Mesenteric fat pad (tissue), 1 donor: ENCODE data around the gene CT45A9. TPM values are rescaled to one million over a fixed set of nuclear protein-coding genes. Genes with fewer than 3 reads are reported as not detected.
"Not testable (repeated sequence)": the region's sequence is repeated elsewhere in the genome, so short reads cannot be mapped to it uniquely, and the experiment has no call there.

ENCODE experiments used
- DNase-seq: peaks from one replicate; pipeline ENCODE4 v3.0.0-alpha.2; 2020; ENCODE audit warnings: low spot score
- long read RNA-seq: library from polyadenylated mRNA; unstranded; transcript quantifications from one replicate; pipeline ENCODE4 v2.0.0, GENCODE V29; 2020
- total RNA-seq: library from RNA; stranded (reverse); fragmentation: NEBNext Ultra II Directional; extraction: Animal tissue kit (Norgen Biotek cat#: 25700); gene quantifications from one replicate; pipeline ENCODE4 v1.2.1, GENCODE V29; 2021
- donor health status: DM: yes; HTN: yes; CAD: no.

Gene CT45A9, protein sequence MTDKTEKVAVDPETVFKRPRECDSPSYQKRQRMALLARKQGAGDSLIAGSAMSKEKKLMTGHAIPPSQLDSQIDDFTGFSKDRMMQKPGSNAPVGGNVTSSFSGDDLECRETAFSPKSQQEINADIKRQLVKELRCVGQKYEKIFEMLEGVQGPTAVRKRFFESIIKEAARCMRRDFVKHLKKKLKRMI
- total RNA-seq = not detected
- long read RNA-seq = 0 reads

DNA sequence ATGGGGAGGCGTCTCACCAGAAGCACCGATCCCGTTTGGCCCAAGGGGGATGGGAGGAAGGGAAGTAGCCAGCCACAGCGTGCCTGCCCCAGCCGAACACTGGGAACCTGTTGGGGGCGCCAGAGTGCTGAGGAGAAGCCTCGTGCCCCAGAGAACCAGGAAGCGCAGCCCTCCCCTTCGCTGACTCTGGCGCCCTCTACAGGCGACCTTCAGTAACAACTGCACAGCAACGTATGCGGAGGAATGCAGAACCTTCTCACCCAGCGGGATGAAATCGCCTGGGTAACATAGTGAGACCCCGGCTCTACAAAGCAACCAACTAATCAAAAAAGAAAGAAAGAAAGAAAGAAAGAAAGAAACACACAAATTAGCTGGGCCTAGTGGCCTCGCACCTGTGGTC is at the start of gene CT45A9:
Gene CT45A9 (minus strand): TSS at position 101 of the 400 bp plus-strand sequence. CDS start 3,751 bp downstream, outside the sequence.
- not testable (repeated sequence) for DNase-seq

DNA sequence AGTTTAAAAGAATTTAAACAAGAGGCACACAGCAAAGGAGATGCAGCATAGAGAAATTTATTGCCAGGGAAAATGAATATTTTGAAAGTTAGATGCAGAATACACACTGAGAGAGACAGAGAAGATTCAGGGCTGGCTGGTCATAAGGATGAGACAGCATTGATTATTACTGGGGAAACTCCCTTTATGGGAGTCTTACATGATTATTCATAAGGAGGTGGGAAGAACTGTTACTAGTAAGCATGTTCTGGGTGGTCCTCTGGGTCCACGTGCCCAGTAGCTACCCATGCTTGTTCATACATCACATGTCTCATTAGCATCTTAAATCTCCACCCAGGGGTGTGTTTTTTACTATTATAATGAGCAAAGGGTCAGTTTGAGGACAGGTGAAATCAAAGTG is 48.9 kb upstream of the CT45A9 start:
- DNase-seq = not testable (repeated sequence)

DNA sequence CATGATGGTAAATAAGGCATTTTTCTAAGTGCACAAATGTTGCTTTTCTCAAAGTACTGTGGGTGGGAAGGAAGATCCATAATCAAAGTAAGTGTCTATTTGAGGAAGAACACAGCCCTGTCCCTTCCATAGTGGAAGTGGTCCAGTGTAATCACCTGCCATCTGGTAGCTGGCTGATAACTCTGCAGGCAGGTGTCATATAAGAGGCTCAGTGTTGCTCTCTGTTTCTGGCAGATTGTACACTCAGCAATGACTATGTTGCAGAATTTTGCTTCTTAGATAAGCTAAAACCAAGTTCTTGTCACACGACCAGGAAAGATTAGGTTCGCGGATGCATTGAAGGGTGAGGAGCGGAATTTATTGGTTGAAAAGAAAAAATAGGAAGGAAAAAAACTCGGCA is 42.8 kb upstream of the CT45A9 start:
- no peak for DNase-seq

DNA sequence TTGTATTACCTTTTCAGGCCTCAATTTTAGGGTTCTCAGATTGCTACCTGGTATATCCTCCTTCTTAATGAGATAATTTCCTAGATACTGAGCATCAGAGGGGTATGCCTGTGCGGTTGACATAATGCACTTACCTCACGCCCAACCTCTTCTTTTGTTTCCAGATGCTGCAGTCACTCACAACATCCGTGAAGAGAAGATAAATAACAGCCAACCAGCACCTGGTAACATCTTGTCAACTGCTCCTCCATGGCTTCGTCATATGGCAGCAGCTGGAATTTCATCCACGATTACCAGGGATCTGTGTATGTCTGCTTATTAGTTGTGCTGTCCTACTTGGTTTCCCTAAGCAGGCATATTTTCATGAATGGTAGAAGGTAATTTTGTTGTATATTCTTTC is 38.6 kb upstream of the CT45A9 start:
- DNase-seq = no peak

DNA sequence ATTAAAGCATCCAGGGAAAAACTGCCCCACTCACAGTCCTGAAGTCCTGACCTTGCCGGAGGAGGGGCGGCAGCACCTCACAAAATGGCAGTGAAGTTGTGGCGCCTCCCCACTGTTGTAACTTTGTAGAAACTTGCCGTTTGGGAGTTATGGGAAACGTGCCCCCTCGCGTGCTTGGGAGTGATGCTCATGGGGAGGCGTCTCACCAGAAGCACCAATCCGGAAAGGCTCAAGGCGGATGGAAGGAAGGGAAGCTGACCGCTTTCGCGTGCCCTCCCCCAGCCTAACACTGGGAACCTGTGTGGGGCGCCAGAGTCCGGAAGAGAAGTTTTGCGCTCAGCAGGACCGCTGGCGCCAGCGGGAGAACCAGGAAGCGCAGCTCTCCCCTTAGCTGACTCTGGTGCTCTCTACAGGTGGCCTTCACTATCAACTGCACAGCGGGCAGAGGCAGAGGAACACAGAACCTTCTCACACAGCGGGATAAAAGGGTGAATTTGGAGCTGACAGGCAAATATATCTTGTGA is 21.7 kb upstream of the CT45A9 start, which contains the start of the genes CT45A10 and SAGE1:
Gene CT45A10 (minus strand): TSS at position 151 of the 524 bp plus-strand sequence. CDS start 8,100 bp downstream, outside the sequence.
Gene SAGE1 (plus strand): TSS at position 423 of the 524 bp plus-strand sequence. CDS start 2,527 bp downstream, outside the sequence.
- DNase-seq = no peak

DNA sequence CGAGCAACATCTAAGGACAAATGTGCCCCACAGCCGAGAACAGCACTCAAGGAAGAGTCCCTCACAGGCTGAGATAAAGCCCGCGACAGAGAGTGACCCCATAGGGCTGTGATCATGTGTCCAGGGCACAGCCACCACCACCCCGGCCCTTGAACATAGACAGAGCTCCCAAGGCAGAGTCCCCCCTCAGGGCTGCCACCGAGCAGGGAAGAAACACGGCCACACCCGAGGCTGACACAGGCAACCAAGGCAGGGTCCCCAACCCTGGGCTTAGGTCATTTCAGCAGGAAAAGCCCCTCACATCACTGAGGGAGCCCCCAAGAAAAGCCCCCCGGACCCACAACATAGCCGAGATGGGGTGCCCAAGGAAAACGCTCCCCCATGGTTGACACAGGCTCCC is 21.2 kb upstream of the CT45A9 start:
- DNase-seq = no peak

DNA sequence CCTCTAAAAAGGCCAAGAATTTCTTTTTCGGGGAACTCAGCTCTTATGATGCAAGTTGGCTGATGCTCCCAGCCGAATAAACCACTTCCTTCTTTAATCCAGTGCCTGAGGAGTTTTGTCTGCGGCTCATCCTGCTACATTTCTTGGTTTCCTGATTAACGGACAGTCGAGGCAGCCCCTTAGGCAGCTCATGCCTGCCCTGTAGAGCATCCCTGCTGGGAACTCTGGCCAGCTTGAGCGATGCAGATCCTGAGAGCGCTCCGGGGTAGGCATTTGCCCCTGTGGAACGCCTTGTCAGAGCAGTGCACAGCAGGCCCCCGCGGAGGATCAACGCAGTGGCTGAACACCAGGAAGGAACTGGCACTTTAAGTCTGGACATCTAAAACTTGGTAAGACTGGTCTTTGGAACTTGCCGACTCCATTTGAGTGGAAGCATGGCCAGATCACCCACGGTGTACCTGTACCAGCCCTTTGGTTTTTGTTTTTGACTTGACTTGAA is 18.5 kb upstream of the CT45A9 start:
- no peak for DNase-seq

DNA sequence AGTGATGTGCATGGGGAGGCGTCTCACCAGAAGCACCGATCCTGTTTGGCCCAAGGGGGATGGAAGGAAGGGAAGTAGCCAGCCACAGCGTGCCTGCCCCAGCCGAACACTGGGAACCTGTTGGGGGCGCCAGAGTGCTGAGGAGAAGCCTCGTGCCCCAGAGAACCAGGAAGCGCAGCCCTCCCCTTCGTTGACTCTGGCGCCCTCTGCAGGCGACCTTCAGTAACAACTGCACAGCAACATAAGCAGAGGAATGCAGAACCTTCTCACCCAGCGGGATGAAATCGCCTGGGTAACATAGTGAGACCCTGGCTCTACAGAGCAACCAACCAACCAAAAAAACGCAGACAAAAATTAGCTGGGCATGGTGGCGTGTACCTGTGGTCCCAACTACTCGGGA is 17.4 kb upstream of the CT45A9 start:
- DNase-seq = not testable (repeated sequence)

DNA sequence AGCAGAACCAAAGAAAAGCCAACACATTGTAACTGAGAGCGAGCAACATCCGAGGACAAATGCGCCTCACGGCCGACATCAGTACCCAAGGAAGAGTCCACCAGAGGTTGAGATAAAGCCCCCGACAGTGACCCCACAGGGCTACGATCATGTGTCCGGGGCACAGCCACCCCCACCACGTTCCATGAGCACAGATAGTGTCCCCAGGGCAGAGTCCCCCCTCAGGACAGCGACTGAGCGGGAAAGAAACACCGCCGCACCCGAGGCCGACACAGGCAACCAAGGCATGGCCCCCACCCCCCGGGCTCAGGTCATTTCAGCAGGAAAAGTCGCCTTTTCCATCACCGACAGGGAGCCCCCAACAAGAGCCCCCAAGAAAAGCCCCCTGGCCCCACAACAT is 16.6 kb upstream of the CT45A9 start:
- DNase-seq = not testable (repeated sequence)

DNA sequence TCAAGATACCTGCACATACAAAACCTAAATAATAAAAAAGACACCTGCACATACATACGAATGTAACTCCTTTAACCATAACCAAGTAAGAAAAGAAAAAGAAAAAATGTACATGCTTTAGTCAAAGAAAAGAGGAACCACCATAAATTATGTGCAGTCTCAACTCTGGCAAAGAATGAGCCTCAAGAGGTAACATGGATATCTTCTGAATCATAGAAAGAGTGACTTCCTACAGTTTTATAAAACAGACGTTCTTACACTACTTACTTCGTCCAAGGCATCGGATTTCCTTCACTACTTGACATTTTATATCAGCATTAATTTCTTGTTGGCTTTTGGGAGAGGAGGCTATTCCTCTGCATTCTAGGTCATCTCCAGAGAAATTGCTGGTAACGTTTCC is 11.1 kb upstream of the CT45A9 start:
- not testable (repeated sequence) for DNase-seq

DNA sequence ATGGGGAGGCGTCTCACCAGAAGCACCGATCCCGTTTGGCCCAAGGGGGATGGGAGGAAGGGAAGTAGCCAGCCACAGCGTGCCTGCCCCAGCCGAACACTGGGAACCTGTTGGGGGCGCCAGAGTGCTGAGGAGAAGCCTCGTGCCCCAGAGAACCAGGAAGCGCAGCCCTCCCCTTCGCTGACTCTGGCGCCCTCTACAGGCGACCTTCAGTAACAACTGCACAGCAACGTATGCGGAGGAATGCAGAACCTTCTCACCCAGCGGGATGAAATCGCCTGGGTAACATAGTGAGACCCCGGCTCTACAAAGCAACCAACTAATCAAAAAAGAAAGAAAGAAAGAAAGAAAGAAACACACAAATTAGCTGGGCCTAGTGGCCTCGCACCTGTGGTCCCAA is 17.2 kb downstream of the CT45A9 start, which contains the start of gene CT45A8:
Gene CT45A8 (minus strand): TSS at position 101 of the 400 bp plus-strand sequence. CDS start 3,755 bp downstream, outside the sequence.
- DNase-seq = not testable (repeated sequence)

DNA sequence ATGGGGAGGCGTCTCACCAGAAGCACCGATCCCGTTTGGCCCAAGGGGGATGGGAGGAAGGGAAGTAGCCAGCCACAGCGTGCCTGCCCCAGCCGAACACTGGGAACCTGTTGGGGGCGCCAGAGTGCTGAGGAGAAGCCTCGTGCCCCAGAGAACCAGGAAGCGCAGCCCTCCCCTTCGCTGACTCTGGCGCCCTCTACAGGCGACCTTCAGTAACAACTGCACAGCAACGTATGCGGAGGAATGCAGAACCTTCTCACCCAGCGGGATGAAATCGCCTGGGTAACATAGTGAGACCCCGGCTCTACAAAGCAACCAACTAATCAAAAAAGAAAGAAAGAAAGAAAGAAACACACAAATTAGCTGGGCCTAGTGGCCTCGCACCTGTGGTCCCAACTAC is 34.4 kb downstream of the CT45A9 start, which contains the start of gene CT45A7:
Gene CT45A7 (minus strand): TSS at position 101 of the 400 bp plus-strand sequence. CDS start 3,747 bp downstream, outside the sequence.
- DNase-seq = not testable (repeated sequence)

DNA sequence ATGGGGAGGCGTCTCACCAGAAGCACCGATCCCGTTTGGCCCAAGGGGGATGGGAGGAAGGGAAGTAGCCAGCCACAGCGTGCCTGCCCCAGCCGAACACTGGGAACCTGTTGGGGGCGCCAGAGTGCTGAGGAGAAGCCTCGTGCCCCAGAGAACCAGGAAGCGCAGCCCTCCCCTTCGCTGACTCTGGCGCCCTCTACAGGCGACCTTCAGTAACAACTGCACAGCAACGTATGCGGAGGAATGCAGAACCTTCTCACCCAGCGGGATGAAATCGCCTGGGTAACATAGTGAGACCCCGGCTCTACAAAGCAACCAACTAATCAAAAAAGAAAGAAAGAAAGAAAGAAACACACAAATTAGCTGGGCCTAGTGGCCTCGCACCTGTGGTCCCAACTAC is 51.7 kb downstream of the CT45A9 start, which contains the start of gene CT45A2:
Gene CT45A2 (minus strand): TSS at position 101 of the 400 bp plus-strand sequence. CDS start 3,747 bp downstream, outside the sequence.
- not testable (repeated sequence) for DNase-seq

Other genes with a start within 250 kb of the CT45A9 start
- gene CT45A1, start 158.2 kb downstream of the CT45A9 start, total RNA-seq = not detected
- gene CT45A3, start 103.6 kb downstream of the CT45A9 start, total RNA-seq = not detected
- gene CT45A5, start 86.3 kb downstream of the CT45A9 start, total RNA-seq = not detected
- gene CT45A6, start 69.0 kb downstream of the CT45A9 start, total RNA-seq = not detected
- not detected for gene CT45A2, start 51.8 kb downstream of the CT45A9 start, total RNA-seq
- gene CT45A7, start 34.5 kb downstream of the CT45A9 start, total RNA-seq = not detected
- not detected for gene CT45A8, start 17.3 kb downstream of the CT45A9 start, total RNA-seq
- gene CT45A10, start 21.6 kb upstream of the CT45A9 start, total RNA-seq = not detected
- not detected for gene SAGE1, start 21.9 kb upstream of the CT45A9 start, total RNA-seq
- 25.1 TPM for gene MMGT1, start 102.2 kb upstream of the CT45A9 start, total RNA-seq
- gene SLC9A6, start 113.6 kb upstream of the CT45A9 start, total RNA-seq = 11.9 TPM